GM04503 (cell line): ENCODE measurements around the gene PDE3B.
"Not testable (repeated sequence)": the region's sequence is repeated elsewhere in the genome, so short reads cannot be mapped to it uniquely, and the experiment has no call there.

Source experiments
- DNase-seq: peaks from one replicate; pipeline ENCODE4 v3.0.0-alpha.2; 2012; ENCODE audit warnings: low read depth

The PDE3B gene

DNA sequence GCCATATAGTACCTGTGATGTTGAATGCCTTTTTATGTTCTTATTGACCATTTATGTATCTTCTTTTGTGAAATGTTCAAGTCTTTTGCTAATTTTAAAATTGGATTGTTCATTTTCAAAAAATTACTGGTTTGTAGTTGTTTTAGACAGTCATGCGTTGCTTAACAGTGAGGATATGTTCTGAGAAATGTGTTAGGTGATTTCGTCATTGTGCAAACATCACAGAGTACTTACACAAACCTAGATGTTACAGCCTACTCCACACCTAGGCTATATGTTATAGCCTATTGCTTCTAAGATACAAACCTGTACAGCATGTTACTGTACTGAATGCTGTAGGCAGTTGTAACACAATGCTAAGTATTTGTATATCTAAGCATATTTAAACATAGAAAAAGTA lies 32.5 kb downstream of the PDE3B start:
- DNase-seq: no peak

DNA sequence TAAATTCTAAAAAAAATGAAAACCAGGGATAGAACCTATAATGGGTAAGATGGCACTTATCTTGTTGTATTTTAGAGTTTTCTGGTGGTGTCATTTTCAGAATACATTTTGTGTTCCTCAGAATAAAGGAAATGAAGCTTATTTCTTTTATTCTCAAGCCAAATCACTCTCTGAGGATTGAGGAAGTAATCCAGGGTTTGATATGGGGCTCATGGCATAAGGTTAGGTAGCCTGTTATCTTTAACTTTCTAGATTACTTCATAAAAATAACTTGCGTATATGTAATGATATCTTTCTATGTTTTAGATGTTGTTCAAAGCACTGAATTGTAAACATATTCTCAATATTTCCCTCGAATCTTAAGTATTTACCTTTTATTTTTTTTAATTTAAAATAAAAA lies 33.5 kb downstream of the PDE3B start:
- no peak for DNase-seq

DNA sequence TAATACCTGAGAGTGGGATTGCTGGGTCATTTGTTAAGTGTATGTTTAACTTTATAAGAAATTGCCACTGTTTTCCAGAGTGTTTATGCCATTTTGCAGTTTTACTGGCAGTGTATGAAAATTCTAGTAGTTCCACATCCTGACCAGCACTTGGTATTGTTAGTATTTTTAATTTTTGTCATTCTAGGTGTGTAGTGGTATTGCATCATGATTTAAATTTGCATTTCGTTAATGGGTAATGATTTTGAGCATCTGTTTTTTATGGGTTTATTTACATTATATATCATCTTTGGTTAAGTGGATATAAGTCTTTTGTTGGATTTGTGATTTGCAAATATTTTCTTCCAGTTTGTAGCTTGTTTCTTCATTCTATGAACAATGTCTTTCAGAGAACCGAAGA lies 34.7 kb downstream of the PDE3B start:
- no peak for DNase-seq

DNA sequence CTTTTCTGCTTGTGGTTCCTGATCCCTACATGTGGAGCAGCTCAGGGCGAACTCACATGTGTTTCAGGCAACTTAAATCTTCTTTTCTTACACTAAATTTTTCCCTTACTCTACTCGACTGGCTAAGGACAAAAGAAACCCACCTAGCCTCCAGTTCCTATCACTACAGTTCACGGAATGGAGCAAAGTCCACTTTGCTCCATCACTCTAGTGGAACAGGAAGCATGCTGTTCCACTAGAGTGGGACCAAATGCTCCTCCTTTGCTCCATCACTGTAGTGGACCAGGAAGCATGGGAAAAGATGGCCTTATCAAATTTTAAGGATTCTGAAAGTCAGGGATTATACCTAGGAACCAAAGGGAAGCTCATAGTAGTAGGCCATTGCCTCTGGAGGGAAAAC lies 36.1 kb downstream of the PDE3B start:
- no peak for DNase-seq

DNA sequence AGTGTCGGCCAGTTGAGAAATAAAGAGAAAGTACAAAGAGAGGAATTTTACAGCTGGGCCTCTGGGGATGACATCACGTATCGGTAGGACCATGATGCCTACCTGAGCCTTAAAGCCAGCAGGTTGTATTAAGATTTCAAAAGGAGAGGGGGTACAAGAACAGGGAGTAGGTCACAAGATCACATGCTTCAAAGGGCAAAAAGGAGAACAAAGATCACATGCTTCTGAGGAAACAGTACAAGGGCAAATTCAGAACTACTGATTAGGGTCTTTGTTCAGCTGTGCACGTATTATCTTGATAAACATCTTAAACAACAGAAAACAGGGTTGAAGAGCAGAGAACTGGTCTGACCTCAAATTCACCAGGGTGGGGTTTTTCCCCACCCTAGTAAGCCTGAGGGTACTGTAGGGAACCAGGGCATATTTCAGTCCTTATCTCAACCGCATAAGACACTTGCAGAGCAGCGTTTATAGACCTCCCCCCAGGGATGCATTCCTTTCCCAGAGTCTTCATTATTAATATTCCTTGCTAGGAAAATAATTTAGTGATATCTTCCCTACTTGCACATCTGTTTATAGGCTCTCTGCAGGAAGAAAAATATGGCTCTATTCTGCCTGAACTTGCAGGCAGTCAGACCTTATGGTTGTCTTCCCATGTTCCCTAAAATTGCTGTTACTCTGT lies 40.8 kb downstream of the PDE3B start:
- not testable (repeated sequence) for DNase-seq

DNA sequence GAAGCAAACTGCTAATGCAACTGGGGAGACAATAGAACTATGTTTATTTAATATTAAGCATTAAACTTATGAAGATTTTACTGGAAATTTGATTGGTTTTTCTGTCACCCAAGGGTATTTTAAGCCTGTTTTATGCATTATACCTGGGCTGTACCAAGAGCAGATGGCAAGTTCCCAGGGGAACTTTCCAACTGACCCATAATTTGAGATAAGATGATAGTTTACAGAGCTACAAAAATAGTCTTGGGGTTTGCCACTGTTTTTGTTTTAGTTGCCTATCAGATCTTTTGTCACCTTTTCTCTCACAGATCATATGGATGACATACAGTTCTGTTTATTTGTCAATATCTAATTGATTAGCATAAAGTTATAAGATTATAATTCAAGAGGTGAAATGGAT lies 43.9 kb downstream of the PDE3B start:
- no peak for DNase-seq

DNA sequence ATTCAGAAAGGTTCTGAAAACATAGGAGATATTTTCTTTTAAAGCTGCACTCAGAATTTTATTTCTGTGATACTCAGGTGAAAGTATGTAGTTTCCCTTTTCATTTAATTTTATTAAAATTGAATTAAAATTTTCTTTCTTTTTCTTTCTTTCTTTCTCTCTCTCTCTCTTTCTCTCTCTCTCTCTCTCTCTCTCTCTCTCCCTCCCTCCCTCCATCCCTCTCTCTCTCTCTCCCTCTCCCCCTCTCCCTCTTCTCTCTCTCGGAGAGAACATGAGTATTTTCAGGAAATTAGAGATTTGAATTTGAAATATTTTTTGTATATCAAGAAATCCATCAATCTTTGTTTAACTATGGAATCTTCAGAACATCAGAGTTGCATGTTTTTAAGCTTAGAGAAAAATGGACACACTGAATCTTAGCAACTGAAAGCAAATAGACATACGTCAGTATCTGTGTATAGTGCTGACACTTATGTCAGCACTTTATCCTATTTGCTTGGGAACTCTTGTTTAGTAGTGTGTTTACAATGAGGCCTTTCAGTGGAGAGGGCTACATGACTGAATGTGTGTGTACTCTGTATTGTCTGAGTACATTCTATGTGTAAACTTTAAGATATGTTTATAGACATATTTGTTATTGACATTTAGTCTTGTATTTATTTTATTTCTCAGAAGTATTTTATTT lies 44.5 kb downstream of the PDE3B start:
- no peak for DNase-seq

DNA sequence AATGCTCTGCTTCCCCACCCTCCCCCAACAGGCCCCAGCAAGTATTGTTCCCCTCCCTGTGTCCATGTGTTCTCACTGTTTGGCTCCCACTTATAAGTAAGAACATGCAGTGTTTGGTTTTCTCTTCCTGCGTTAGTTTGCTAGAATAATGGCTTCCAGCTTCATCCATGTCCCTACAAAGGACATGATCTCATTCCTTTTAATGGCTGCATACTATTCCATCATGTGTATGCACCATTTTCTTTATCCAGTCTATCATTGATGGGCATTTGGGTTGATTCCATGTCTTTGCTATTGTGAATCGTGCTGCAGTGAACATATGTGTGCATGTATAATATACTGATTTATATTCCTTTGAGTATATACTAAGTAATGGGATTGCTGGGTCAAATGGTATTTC lies 52.1 kb downstream of the PDE3B start:
- DNase-seq: not testable (repeated sequence)

DNA sequence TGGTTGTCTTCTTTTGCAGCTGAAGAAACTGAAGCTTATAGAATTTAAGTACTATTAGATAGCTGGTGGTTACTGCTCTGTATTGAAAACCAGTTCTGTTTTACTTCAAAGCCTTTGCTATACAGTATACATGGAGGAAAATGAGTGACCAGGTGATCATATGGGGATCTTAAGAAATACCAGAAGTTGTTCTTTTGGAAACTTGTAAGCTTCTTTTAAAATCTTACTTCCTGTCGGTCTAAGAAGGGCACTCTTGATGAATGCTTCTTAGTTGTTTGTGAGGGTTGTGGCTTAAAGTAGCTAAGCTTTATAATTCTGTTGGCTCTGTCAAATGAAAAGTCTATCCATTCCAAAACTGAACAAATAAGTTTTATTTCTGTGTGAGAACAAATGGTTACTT lies 55.2 kb downstream of the PDE3B start:
- no peak for DNase-seq

DNA sequence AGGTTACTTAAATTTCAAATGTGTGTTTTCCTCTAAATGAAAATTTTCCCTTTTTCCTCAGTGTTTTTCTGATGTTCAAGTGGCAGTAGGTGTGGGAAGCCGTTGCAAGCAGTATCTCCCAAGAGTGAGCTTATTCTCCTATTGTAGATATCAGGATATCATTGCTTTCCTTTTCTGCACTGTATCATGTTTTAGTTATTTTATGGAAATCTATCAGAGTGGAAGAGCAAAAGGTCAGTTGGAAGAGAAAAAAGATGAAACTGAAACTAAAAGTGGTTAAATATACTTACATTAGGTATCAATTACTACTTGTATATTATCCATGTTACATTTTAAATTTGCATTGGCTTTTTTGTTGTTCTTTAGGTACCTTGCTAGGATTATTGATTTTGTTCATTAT lies 57.0 kb downstream of the PDE3B start:
- DNase-seq: no peak

DNA sequence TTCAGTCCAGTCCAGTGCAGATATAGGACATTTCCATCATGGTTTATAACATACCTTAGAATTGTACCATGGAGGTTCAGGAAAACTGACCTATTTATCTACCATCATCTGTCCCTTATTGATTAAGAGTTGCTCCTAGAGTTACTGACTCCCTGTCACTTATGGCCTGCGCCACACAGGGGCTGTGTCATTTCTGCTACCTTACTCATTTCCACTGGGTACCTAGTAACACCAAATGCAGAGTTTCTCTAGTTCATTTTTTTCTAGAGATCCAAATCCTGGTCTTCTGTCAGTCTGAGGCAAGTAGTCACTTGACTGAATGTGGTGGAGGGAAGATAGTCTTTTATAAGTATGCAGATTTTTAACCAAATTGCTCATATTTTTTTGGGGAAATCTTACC lies 59.2 kb downstream of the PDE3B start:
- DNase-seq: no peak

DNA sequence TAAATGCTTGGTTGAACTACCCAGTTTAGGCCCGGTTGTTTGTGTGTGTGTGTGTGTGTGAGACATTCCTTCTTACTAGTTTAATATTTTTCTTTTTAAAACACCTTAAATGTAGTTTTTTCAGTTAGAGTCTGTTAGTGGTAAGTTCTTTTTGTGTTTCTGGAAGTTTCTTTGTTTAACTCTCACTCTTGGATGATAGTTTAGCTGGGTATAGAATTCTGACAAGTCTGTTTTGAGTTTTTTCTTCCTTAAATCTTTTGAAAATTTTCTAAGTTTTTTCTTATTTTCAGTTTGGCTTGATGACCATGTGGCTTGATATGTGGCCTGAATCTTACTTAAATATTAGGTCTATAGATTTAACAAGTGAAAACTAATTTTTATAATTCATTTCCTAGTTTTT lies 60.1 kb downstream of the PDE3B start:
- DNase-seq: no peak

DNA sequence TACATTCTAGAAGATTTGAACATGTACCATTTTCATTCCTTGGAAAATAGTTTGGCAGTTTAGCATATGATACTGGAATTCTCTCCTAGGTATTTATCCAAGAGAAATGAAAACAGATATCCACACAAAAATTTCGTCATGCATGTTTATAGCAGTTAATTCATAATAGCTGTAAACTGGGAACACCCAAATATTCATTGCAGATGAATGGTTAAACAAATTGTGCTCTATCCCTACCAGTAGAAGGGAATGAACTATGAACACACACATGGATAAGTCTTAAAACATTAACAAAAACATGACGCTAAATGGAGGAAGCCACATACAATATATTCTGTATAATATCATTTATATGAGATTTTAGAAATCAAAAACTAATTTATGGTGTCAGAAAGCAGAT lies 61.5 kb downstream of the PDE3B start:
- no peak for DNase-seq

DNA sequence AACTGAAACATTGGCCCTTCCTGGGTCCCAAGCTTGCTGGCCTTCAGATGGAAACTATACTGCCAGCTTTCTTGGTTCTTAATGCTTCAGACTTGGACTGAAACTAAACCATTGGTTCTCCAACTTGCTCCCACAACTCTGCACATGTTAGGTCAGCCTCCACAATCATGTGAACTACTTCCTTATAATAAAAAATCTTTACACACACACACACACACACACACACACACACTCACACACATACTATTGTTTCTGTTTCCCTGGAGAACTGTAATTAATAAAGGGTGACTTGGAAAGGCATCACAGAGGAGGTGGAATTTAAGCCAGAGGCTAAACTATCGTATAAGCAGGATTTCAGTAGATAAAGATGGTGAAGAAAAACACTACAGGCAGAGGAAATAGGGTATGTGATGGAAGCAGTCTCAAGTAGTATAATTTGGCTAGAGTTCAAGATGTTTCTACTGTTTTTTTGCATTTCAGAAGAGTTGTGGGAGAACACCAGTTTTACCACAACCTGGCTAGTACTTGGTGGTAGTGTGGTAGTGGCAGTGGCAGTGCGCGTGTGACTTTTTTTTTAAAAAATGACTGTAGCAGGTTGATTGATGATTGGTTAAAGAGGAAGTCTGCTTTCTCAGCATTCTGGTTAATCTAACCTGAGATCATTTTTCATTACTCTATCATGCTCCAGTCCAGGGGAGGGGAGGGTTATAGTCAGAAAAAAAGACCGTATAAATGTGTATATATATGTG lies 70.1 kb downstream of the PDE3B start:
- no peak for DNase-seq

DNA sequence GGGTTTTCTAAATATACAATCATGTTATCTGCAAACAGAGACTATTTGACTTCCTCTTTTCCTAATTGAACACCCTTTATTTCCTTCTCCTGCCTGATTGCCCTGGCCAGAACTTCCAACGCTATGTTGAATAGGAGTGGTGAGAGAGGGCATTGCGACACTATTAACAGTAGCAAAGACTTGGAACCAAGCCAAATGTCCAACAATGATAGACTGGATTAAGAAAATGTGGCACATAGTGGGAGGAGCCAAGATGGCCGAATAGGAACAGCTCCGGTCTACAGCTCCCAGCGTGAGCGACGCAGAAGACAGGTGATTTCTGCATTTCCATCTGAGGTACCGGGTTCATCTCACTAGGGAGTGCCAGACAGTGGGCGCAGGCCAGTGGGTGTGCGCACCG lies 72.1 kb downstream of the PDE3B start:
- DNase-seq: not testable (repeated sequence)

DNA sequence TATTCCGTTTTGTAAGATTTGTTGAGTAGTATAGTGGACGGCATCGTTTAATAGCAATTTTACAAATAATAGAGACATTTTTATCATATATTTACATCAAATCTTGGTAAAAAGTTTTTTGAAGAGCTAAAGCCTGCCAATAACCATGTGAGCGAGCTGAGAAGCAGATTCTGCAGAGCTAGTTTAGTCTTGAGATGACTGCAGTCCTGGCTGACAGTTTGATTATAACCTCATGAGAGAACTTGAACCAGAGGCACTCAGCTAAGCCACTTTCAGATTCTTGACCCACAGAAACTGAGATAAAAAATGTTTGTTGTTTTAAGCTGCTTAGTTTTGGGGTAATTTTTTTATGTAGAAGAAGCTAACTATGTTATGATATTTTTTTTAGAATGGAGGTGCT lies 78.9 kb downstream of the PDE3B start:
- DNase-seq: no peak

DNA sequence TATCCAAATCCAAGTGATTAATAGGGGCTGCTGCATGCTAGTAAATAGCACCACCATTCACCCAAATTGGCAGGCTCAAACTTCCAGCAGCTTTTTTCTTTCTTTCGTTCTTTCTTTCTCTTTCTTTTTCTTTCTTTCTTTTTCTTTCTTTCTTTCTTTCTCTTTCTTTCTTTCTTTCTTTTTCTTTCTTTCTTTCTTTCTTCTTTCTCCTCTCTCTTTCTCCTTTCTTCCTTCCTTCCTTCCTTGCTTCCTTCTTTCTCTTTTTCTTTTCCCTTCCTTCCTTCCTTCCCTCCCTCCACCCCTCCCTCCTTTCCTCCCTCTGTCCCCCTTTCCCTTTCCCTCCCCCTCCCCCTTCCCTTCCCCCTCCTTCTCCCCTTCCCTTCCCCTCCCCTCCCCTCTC lies 81.5 kb downstream of the PDE3B start:
- no peak for DNase-seq

DNA sequence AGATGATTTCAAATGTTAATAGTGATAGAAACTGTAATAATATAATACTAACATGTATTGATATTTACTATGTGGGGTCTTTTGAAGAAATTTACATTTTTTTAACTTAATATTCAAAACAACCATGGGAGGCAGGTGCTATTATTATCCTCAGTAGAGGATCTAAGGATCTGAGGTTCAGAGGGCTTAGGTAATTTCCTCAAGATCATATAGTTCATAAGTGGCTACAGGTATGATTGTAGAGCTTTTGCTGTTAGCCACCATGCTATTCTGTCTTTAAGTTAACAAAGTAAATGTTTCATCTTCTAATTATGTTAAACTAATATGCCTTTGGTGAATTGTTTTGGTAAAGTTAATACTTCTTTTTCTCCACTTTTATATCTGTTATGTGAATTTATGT lies 83.6 kb downstream of the PDE3B start:
- no peak for DNase-seq

DNA sequence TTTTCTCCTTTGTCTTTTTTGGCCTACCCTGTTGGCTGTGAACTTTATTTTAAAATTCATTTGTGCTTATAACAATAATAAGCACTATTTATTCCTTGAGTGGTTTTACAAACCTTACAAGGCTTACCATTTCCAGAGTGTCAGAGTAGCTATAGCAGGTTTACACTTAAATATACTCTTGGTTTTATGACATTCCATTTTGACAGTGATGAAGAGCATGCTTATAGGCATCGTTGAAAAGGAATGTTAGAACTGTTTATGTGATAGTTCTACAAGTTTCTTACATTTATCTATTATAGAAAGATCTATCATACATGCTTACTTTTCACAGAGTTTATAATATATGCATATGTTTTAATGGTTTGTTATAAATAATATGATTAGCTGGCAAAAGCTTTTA lies 84.1 kb downstream of the PDE3B start:
- DNase-seq: no peak

DNA sequence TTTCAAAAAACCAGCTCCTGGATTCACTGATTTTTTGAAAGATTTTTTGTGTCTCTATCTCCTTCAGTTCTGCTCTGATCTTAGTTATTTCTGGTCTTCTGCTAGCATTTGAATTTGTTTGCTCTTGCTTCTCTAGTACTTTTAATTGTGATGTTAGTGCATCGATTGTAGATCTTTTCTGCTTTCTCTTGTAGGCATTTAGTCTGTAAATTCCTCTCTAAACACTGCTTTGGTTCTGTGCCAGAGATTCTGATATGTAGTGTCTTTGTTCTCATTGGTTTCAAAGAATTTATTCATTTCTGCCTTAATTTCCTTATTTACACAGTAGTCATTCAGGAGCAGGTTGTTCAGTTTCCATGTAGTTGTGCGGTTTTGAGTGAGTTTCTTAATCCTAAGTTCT lies 96.9 kb downstream of the PDE3B start:
- DNase-seq: not testable (repeated sequence)

DNA sequence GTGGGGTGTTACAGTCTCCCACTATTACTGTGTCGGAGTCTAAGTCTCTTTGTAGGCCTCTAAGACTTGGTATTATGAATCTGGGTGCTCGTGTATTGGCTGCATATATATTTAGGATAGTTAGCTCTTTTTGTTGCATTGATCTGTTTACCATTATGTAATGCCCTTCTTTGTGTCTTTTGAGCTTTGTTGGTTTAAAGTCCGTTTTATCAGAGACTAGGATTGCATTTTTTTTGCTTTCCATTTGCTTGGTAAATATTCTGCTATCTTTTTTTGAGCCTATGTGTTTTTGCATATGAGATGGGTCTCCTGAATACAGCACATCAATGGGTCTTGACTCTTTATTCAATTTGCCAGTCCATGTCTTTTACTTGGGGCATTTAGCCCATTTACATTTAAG lies 97.6 kb downstream of the PDE3B start:
- DNase-seq: no peak

DNA sequence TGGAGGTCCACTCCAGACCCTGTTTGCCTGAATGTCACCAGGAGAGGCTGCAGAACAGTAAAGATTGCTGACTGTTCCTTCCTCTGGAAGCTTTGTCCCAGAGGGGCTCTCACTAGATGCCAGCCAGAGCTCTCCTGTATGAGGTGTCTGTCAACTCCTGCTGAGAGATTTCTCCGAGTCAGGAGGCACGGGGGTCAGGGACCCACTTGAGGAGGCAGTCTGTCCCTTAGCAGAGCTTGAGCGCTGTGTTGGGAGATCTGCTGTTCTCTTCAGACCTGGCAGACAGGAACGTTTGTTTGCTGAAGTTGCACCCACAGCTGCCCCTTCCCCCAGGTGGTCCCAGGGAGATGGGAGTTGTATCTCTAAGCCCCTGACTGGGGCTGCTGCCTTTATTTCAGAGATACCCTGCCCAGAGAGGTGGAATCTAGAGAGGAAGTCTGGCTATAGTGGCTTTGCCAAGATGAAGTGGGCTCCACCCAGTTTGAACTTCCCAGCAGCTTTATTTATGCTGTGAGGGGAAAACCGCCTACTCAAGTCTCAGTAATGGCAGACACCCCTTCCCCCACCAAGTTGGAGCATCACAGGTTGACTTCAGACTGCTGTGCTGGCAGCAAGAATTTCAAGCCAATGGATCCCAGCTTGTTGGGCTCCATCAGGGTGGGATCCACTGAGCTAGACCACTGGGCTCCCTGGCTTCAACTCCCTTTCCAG lies 99.4 kb downstream of the PDE3B start:
- no peak for DNase-seq

DNA sequence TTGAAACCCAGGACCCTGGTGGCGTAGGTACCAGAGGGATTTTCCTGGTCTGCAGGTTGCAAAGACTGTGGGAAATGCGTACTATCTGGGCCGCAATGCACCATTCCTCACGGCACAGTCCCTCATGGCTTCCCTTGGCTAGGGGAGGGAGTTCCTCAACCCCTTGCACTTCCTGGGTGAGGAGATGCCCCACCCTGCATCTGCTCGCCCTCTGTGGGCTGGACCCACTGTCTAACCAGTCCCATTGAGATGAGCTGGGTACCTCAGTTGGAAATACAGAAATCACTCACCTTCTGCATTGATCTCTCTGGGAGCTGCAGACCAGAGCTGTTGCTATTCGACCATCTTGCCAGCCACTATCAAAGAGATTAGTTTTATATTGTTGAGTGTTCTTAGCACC lies 100.1 kb downstream of the PDE3B start:
- DNase-seq: not testable (repeated sequence)
